ENCODE results near the gene PATZ1.

The PATZ1 gene

GRCh38 chr22:31313366-31314147 lies 32.6 kb downstream of the PATZ1 start:
- DNase-seq = peak; percentile 77

GRCh38 chr22:31308181-31308580 lies 38.0 kb downstream of the PATZ1 start:
- DNase-seq = no peak

GRCh38 chr22:31305194-31305593 lies 41.0 kb downstream of the PATZ1 start:
- DNase-seq = no peak

- no peak for DNase-seq
These were observed 43.6 kb downstream of the PATZ1 start for GRCh38 chr22:31302537-31302936.

GRCh38 chr22:31302006-31302405 lies 44.1 kb downstream of the PATZ1 start:
- no peak for DNase-seq

- no peak for DNase-seq
These were observed 45.2 kb downstream of the PATZ1 start for GRCh38 chr22:31300896-31301295.

- DNase-seq = no peak
These were observed 50.1 kb downstream of the PATZ1 start for GRCh38 chr22:31295831-31296657.

- no peak for DNase-seq
These were observed 50.8 kb downstream of the PATZ1 start for GRCh38 chr22:31295360-31295759.

- peak; percentile 89 for DNase-seq
These were observed 53.7 kb downstream of the PATZ1 start, which contains the start of gene PIK3IP1 for GRCh38 chr22:31292236-31292989. Gene PIK3IP1 (minus strand): TSS chr22:31292488. CDS start chr22:31292344, 144 bp downstream.

GRCh38 chr22:31291481-31292235 lies 54.5 kb downstream of the PATZ1 start:
- DNase-seq = no peak

GRCh38 chr22:31290494-31291471 lies 55.4 kb downstream of the PATZ1 start:
- peak; percentile 96 for DNase-seq

GRCh38 chr22:31289344-31289743 lies 56.8 kb downstream of the PATZ1 start:
- no peak for DNase-seq

GRCh38 chr22:31288496-31289240 lies 57.5 kb downstream of the PATZ1 start:
- no peak for DNase-seq

- DNase-seq = no peak
These were observed 58.2 kb downstream of the PATZ1 start for GRCh38 chr22:31287818-31288495.

GRCh38 chr22:31286360-31287255 lies 59.5 kb downstream of the PATZ1 start:
- peak; percentile 65 for DNase-seq

- no peak for DNase-seq
These were observed 61.6 kb downstream of the PATZ1 start for GRCh38 chr22:31284281-31285155.

- no peak for DNase-seq
These were observed 63.2 kb downstream of the PATZ1 start for GRCh38 chr22:31282748-31283468.
